NCI-H1694 treated with DMSO at 0.1 percent for 48 hours (cell line): Measurements from ENCODE around the gene PM20D2.

Experiments
- DNase-seq: peaks from one replicate; lab custom pipeline; 2025; lab: John Stamatoyannopoulos, UW

The PM20D2 gene

DNA sequence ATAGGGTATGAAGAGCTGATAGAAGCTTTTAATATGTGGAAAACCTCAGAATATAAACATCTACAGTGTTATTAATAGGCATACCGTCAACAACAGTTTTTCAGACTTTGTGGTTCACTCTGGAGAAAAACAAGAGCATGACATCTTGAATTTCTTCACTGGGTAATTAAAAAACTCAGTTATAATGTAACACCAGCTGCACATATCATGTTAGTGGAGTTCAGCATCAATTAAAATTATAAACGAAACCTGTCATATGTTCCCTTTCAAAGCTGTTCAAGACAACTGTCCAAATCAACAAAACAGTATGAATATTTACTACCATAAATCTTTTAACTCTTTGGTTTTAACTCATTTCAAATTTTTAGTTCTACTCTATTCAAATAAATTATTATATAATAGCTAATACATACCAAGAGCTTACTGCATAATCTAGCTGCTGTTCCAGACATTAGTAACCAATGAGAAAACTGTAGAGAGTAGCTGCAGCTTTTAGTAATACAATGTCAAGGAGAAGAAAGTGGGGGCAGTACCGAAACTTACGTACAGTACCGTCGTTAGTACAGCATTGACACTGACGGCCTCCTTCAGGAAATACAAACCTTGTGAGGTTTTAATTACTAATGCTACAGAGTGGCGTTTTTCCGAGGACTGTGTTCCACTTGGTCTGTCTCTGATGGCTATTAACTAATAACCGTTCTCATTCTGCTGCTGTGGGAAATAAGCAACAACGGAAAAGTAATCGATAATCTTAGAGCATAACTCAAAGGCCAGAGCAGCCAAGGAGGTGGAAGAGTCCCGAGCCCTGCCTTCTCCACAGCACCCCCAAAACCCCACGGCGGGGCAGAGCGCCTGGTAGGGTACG is 532 bp upstream of the PM20D2 start:
- DNase-seq, result peak; percentile 82

DNA sequence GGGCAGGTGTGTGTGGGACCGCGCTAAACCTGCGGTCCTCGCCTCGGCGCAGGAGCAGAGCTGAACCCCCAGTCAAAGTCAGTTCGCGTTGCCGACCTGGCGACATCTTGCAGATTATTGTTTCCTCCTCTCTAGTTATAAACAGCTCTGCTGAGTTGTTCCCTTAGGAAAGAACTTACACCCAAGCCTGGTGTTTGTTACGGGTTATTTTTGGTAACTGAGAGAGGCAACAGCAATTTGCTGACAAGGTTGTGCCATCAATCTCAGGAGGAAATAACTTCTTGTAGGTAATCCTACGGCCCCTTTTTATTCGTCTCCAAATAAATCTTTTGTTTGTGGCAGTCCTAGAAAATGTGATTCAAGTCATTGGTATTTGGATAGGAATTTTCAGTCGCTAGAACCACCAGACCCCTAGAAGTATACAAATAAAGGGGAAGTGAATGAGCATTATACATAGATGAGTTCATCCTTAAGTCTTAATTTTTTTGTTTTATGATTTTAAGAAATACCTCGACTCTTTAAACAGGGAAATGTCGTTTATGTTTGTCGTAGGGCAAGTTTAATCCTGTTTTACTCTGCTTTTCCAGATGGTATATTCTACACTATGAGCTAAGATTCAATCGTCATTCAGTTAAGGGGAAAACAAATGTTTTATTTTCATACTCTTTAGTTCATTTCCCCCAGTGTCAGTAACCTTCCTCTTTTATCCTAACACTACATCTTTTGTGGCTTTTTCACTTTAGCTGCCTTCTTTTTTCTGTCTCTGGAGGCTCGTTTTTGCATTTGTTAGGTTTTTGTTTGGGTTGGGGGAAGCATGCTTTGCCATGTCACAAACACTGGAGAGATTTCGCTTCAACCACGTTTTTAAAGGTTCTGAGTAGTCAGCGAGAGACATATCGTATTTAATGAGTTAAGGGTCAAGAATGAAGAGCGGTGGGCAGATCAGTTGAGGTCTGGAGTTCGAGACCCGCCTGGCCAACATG is 1.2 kb downstream of the PM20D2 start:
- DNase-seq, result peak; percentile 54

DNA sequence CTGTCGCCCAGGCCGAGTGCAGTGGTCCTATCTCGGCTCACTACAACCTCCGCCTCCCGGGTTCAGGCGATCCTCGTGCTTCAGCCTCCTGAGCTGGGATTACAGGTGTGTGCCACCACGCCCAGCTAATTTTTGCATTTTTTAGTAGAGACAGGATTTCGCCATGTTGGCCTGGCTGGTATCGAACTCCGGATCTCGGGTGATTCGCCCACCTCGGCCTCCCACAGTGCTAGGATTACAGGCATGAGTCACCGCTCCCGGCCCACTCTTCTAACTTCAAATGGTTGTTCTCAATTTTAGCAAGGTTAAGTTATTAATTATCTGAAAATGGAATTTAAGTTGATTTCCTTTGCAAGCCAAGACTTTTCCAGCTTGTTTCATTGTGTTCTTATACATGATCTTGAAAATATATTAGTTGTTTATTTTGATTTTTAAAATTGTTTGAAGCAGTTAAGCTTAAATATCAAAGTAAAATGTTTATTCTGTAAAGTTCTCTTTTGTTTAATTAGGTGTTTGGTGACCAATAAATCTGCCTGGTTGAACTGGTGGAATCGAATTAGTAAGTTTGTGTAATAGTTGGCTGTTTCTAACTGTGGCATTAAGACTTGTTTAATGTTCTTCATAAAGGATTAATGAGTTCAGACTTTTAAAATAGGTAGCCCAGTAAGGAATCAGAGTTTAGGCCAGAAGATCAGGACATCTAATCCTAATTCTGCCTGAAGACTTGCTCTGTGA is 2.3 kb downstream of the PM20D2 start:
- DNase-seq, result no peak

DNA sequence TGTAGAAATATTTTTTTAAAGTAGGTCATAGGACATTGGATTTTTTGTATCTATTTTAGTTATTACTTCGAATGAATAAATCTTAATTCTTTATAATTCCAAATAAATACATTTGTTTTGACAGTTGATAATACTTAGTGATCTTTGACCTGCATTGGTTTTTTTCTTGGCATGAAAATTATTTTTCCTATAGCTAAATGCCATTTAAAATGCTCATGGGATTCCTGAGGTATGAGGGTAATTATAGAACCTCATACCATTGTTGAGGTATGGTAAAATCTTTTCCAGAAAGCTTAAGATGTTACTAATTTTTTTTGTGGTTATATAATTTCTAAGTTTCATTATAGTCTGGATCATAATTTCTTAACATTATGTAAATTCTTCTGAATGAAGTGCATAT is 8.3 kb downstream of the PM20D2 start:
- no peak for DNase-seq

DNA sequence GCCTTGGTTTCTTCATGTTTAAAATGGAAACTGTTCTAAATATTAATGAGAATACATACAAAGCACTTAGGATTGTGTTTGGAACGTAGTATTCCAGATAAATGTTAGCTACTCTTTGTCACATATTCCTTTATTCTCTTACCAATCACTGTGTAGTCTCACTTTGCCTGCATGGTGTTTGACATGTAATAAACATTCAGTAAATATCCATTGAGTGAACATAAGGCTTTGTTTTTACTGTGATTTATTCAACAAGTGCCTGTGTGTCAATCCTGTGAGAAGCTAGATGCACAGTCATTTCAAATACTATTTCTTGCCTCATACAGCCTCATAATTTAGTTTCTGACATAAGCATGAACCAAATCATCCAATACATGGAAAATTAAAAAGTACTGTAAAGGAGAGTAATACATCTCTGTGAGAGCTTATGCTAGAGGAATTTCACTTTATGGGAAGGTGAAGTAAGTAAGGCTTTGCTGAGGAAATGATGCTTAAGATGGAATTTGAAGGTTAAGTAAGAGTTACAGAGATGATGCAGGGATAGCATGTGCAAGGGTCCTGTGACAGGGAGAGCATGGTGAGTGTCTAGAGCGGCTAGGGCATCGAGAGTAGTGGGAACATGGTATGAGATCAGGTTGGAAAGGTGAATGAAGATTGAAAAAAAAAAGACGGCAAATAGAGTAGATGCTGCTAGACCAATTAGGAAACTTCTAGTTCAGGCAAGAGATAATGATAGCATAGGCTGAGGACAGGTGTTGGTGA is 14.7 kb downstream of the PM20D2 start:
- no peak for DNase-seq

DNA sequence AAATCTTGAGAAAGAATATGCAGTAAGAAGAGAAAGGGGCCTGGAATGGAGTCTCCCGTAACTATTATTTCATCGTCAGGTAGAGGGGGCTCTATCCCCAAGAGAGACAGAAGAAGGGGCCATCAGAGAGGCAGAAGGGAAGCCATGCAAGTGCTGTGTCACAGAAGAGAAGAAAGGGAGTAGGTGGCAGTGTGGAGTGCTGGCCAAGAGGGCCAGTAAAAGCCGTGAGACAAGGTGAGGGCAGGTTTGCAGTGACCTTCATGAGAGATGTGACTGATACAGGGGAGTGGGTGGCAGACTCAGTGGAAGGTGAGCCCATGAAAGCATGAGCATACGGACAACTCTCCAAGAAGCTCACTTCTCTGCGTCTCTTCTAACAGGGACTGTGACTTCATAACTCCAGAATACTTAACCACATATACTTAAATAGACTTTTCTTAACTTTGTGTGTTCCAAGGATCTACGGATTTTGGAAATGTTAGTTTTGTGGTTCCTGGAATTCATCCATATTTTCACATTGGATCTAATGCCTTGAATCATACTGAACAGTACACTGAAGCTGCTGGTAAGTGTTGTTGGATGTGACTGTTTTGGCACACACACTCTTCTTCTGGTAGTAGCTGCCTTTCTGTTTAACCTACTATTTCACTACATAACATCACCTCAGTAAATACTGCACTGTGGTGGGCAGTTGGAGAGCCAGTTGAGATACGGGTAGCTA is 15.6 kb downstream of the PM20D2 start:
- no peak for DNase-seq

DNA sequence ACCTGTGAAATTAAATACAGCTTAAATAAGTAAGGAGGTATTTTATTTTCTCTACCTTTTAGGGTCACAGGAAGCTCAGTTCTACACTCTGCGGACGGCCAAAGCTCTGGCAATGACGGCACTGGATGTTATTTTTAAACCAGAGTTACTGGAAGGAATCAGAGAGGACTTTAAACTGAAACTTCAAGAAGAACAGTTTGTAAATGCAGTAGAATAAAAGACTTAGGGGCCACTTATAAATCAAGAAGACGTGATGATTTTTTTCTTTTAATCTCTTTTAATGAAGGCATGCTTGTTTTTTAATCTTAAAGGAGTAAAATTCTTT is 16.2 kb downstream of the PM20D2 start:
- no peak for DNase-seq

DNA sequence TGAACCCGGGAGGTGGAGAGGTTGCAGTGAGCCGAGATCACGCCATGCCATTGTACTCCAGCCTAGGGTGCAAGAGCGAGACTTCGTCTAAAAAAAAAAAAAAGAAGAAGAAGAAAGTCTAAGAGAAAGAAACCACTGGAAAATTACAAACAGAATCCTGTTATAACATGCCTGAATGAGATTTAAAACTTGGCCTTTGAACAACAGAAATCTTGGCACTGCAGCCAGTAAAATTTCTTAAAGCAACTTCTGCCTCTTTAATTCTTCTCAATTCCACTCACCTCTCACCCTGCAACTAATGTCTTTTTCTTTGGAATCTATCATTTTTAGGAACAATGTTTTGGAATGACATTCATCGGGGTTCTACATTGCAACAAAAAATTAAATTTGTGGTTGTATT is 26.3 kb downstream of the PM20D2 start:
- no peak for DNase-seq

DNA sequence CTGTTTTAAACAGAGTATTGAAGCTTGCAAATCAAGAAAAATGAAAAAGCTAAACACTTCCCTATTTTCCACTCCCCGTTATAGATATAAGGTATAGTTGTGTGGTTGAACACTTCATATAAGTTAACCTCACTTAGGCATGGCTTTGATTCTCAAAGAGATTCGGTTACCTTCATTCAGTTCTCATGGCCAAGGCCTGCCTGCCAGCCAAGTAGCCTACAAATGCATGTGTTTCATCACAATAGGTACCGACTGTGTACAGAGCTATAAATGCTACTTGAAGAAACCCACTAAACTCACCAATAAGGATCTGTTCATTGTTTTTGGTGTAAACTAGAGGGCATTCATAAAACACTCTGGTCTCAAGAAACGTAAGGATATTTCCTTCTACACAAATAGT is 27.8 kb downstream of the PM20D2 start:
- DNase-seq, result no peak

DNA sequence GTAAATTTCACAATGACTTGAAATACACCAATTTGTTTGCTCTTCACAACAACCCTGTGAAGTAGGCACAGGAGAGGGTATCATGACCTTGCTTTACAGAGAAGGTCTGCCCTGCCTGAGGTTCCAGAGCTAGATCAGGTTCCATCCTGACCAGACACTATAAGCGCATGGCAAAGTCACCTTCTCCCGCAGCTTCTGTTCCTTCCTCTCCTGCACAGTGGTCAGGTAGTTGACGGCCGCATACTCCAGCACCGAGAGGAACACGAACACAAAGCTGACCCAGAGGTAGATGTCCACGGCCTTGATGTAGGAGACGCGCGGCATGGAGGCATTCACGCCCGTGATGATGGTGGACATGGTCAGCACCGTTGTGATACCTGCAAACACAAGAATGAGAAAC is 34.3 kb downstream of the PM20D2 start:
- no peak for DNase-seq

DNA sequence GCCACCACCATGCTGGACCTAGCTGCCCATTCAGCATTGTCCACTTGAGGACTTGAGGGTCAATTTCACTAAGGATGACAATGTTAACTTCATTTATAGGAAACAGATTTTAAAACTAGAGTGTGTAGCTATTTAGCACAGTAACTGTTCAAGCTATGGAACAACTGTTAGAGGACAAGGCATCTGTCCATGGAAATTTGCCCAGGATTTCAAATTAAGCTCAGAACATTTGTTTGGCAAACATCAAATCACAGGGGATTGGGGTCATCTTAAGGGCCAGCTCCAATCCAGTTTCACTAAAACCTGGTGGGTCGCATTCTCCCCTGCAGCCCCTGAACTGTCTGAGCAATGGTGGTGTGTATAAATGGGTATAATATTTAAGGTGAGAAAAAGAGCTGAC is 35.1 kb downstream of the PM20D2 start:
- peak; percentile 6 for DNase-seq

DNA sequence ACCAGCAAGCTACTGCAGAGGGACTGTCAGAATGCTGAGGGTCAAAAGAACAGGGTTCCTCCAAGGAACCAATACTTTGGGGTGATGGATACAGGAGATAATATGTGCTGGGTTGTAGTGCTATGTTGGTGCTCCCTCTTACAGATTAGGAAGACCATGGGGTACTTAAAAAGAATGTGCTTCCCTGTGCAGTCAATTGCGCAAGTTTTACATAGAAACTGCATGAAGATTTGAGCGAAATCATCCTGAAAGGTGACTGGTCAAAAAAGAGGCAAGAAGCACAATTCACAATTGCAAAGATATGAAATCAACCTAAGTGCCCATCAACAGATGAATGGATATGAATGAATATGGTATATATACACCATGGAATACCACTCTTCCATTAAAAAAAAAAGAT is 37.4 kb downstream of the PM20D2 start:
- no peak for DNase-seq

DNA sequence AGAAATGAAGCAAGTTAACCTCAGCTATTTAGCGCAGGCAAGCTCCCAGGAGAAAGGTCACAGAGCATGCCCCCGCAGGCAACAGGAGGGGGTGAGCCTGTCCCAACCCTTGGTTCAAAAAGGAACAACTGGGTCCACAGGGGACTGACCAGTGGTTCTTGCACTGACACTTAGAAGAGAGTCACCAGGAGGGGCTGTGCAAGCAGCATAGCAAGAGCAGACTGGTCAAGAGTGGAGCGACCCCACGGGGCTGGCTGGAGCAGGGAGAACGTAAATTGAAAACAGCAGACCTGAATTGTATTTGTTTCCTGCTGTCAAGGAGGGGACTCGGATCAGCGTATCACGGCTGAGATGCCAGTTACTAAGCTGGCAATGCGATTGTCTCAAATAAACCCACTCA is 38.5 kb downstream of the PM20D2 start:
- no peak for DNase-seq

DNA sequence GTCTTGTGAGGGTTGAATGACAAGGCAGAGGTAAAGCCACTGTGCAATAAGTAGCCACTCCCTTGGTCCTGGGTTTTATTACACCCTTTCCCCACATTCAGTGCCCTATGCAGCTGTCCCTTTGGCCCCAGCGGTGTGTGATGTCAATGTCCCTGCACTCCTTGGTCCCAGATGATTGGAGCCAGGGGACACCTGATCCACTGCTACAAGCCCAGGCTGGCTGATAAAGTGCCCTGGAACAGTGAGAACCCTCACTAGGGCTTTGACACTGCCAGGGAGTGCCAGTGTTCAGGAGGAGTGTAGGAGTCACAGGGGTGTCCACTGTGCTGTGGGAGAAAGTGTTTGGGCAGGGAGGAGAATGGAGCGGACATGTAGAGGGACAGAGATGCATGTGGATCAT is 40.9 kb downstream of the PM20D2 start:
- DNase-seq, result no peak

DNA sequence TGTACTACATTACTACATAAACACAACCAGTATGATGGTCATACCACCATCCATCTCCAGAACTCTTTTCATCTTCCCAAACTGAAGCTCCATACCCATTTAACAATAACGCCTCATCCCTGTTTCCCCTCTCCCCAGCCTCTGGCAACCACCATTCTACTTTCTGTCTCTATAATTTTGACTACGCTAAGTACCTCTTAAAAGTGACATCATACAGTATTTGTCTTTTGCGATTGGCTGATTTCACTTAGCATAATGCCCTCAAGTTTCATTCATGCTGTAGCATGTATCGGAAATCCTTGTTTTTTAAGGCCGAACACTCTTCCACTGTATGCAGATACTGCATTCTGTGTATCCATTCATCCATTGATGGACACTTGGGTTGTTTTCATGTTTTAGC is 41.6 kb downstream of the PM20D2 start:
- DNase-seq, result no peak

DNA sequence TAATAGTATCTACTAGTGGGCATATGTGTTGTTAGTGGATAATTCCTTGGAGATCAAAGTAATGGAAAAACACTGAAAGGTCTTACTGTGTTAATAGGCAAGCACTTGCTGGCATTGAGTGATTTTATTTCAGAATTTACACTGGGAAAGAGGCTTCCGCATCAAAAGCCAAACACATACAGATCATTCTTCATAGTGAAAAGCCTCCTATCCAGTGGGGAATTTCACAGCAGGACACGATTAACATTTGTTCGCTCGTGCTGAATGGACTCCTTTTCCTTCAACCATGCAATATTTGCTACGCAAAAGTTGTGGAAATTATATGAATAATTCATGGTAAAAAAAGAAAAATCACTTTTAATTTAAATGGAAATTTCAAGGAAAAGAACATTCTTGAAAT is 44.9 kb downstream of the PM20D2 start:
- DNase-seq, result no peak

DNA sequence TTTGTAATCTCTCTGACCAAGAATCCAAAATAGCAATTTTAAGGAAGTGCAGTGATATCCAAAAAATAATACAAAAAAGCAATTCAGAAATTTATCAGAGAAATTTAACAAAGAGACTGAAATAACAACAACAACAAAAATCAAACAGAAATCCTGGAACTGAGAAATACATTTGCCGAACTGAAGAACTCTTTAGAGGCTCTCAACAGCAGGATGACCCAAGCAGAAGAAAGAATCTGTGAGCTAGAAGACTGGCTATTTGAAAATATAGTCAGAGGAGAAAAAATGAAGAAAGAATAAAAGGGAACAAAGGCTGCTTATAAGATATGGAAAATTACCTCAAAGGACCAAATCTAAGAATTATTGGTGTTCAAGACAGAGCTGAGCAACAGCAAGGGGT is 48.7 kb downstream of the PM20D2 start:
- no peak for DNase-seq

DNA sequence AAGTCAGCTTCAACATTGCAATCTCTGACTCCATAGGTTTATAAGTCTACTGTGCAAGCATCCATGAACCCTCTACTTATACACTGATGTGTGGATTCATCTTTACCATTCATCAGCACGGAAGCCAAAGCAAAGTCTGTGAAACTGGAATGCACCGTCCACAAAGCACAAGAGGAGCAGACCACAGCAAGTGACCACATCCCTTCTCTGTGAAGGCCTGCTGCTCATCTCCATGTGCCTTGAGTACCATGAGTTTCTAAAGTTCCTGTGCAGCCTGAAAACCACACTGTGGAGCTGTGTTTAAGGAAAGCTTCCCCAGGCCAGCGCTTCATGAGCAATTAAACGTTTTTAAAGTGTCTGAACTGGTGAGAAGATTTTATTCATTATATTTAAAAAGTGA is 51.3 kb downstream of the PM20D2 start:
- no peak for DNase-seq

DNA sequence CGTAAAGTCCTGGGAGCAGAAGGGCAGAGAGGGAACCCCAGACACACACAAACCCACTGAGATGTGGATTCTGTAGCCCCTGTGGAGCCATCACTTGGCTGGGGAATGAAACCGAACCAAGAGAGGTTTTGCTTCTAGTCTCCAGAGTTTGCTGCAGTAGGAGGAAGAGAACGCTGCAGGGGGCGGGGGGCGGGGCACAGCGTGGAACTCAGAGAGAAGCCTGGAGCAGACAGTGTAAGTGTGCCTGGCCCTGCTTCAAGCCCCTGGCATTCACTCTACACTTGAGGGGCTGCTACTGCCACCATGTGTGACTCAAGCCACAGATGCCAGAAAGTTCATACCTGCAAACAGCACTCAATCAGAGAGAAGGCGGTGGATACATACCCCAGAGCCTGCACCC is 52.4 kb downstream of the PM20D2 start:
- no peak for DNase-seq

DNA sequence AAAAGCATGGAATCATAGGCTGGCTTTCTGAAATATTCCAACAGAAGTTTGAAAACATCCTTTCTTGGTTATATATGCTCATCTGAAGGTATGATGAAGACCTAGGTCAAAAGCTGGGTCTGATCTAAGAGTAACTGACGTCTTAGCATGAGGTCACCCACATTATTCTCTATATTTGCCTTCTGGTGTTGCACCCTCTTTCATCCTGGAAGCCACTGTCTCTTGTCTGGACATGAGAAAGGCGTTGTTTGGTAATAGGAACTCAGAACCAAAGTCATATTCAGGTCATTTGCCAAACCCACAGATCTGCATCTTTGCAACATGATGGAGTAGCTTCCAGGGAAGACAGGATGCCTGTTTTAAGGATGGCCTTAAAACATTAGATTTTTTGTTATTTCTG is 53.7 kb downstream of the PM20D2 start:
- DNase-seq, result no peak

DNA sequence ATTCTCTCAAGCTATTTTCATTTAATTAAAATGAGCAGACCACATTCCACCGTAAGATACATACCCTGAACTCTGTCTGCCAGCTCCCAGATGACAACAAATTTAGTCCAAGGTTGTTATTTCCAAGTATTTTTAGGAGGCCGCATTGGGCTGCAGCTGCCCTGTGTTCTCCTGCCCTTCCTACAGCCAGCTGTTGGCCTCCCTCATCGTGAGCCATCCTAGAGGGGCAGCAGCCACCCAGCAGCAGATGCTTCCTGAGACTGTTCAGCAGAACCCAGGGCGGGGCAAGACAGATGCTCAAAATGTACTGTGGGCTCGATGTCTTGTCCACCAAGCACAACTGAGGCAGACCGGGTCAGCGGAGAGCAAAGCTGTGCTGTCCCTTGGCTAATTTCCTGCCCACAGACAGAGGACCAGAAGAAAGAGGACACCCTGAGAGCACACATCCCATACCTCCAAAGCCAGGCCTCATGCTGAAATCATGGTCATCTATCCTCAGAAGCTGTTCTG is 54.9 kb downstream of the PM20D2 start:
- DNase-seq, result no peak
